HG02852 (cell line): ENCODE data around the gene TPD52L2.

ENCODE experiments used
- ATAC-seq: cut with Tn5 transposase; IDR thresholded peaks from one replicate; pipeline ENCODE4 v1.9.1; 2021; ENCODE audit warnings: mild to moderate bottlenecking, moderate library complexity; ENCODE audit not compliant: unreplicated experiment

Gene TPD52L2

DNA sequence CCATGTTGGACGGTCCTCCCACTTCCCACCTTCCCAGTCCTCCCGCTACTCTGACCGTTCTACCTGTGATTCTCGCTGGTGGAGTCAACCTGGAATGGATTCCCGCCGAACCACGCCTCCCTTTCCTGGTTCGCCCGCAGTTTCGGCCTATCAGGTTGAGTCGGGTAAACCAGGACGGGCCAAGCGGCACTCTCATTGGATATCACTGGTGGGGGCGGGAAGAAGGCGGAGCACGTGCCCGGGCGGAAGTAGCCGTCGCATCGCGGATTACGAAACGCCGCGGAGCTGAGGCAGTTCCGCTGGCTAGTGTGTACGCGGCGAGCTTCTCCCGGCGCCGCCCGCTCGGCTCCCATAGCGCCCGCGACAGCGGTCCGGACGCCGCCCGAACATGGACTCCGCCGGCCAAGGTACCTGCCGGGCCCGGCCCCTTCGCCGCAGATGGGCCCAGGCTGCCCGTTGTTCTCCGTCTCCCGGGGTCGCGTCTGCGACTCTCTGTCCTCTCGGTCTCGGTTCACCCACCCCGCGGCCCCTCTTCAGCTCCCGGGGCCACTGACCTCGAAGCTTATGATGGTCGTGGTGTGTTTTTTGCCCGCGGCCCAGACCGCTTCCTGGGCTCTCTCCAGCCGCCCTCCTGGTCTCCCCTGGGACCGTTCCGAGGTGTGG is at the start of gene TPD52L2:
TSS of gene TPD52L2 (plus strand) at position 293 of the 663 bp plus-strand sequence. CDS start at position 389, 96 bp downstream.
- peak; percentile 71 for ATAC-seq

DNA sequence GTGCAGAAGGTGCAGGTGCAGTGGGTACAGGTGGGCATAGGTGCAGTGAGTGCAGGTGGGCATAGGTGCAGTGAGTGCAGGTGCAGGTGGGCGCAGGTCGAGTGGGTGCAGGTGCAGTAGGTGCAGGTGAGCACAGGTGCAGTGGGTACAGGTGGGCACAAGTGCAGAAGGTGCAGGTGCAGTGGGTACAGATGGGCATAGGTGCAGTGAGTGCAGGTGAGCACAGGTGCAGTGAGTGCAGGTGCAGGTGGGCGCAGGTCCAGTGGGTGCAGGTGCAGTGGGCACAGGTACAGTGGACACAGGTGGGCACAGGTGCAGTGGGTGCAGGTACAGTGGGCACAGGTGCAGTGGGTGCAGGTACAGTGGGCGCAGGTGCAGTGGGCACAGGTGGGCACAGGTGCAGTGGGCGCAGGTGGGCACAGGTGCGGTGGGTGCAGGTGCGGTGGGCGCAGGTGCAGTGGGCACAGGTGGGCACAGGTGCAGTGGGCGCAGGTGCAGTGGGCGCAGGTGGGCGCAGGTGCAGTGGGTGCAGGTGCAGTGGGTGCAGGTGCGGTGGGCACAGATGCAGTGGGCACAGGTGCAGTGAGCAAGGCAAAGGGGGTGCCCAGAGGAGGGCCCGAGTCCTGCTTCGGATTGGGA is 49.3 kb upstream of the TPD52L2 start:
- no peak for ATAC-seq

DNA sequence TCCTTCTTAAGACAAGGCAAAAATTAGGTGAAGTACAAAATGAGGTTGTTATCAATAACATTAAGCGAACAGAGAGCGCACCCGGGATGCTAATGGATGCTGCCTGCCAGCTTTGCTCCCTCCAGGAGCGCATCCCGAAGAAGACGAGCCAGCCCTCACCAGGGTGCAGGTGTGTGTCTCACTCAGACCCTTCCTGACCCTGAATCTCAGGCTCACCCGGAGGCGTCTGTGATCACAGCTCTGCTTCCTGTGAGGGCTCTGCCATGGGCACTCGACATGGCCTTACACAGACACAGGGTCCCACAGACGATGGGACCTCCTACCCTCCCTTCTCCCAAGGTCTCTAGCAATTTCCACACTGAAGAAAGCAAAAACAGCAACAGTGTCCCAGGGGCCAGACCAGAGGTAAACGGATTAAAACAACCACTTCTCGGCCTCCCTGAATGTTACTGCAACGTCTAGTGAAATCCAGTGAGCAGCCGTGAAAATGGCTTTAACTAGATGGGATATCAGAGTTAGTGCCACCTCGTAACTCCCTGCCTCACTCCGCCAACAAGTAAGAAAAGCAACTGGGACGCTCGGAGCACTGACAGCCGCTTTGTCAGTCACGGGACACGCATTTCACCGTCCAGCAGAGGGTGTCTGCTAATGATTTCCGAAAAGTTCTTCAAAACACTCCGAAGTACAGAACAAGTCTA is 45.7 kb upstream of the TPD52L2 start:
- ATAC-seq: no peak

GRCh38 chr20:63821811-63822210 is 43.3 kb upstream of the TPD52L2 start:
- no peak for ATAC-seq

GRCh38 chr20:63822276-63822696 is 42.8 kb upstream of the TPD52L2 start:
- no peak for ATAC-seq

DNA sequence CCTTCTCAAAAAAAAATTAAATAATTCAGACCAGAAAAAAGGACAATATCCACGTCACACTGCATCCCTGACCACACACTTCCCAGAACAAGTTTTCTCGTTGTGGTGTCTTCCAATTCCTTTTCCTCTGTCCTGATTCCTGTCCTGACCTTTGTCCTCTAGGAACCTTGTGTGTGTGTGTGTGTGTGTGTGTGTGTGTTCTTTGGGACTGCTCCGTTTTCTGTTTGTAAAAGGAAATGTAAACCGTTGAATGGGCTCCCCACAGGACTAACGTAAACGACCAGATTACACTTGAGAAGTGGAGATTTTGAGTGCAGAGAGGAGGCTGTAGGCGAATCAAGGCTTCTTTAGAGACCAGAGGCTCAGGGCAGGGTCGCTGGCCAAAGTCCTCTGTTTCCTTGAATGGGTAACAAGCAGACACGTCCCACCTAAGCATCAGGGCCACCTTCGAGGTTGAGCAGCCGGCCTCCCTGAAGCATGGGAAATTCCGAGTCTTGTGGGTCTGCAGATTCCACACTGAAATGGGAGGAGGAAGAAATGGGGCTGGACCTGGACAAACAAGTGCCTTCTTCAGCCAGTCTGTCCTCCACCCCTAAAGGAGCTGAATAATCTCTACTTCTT is 41.3 kb upstream of the TPD52L2 start:
- ATAC-seq: no peak

DNA sequence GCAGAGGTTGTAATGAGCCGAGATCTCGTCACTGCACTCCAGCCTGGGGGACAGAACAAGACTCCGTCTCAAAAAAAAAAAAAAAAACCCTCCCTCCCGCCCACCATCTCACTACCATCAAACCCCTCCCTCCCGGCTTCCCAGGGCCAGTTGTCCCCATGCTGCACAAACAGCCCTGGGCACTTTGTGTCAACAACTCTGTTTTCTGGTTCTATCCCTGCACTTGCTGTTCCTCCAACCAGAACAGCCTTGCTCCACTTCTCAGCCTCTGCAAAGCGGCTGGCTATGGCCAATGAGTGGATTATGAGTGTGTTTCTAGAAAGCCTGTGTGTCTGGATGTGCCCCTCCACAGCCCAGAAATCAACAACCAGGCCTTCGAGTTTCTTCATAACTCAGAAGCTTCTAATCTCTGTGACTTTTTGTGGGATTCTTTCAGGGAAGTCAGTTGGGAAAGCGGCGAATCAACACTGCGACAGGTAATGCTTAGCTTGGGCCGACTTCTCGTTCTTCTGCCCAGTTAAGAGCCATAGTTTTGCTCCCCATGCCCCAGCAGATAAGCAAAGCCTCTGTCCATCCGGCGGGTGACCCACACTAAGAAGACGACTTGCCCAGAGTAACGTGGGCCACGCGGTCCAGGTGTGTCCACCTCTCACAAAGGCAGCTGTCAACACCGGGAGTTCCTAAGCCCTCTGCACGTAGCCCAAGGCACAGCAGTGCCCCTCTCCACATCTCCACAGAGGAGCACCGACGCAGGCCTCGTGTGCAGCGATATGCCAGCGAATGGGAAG is 39.5 kb upstream of the TPD52L2 start:
- no peak for ATAC-seq

DNA sequence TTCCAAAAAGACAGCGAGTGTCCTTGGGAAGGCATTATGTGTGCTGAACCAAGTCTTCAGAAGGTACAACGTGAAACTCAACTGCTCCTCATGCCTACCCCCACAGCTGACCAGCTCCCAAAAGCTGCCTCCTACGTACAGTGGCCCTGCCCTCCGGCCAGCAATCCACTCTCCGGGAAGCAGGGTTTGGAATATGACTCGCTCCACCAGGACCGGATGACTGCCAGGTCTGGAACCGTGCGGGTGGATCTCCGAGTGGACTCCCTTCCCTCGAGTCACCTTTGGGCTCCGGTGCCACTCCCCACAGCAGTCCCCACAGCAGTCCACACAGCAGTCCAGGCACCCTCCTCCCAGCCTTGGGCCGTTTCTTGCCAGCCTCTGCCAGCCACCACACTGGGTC is 38.3 kb upstream of the TPD52L2 start:
- no peak for ATAC-seq

DNA sequence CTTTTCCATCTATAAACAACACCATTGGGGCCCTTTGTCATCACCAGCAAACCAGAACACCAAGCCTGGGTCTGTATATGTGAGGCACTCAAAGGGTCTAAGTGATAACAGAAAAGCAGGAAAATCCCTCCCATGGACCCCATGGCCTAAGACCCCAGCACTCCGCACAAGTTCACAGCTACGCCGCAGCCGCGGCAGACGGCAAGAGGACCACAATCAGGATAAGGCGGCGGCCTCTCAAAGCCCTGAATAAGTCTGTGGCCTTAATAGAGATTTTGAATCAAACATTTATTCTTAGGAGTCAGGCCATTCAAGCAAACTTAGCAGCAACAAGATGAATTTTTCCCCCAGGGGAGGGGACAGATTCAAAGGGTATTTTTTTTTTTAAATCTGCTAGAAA is 36.9 kb upstream of the TPD52L2 start:
- ATAC-seq: no peak

GRCh38 chr20:63828545-63828944 is 36.5 kb upstream of the TPD52L2 start:
- ATAC-seq: no peak

DNA sequence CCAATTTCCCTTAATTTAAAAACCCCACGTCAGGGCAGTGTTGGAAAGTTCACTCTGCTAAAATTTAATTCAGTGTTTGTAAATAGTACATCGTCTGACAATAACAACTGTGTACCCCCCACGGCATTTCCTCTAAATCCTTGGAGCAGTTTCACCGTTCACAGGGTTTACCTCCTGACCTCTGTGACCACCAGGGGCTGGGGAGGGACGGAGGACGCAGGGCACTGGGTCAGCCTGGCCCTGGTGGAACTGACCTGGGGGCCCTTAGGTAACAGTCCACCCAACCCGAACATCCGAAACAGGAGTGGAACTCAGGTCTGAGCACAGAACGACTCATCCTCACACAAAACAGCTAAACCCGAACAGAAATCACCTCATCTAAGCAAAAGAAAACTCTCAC is 36.1 kb upstream of the TPD52L2 start:
- no peak for ATAC-seq

DNA sequence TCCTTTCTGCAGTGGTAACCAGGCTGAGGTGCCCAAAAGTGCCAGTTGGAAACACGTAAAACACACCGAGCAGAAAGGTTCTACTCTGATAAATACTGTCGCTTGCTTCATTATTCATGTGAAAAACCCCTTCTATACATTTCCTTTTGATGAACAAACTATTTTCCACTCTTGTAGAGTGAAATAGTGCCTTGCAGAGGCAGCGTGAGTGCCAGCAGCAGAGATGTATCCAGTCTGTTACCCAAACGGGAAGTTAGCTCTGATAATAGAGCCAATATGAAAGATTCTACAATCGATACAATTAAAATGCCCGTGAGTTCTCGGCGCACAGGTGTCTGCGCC is 35.5 kb upstream of the TPD52L2 start:
- no peak for ATAC-seq

GRCh38 chr20:63829945-63830835 is 34.9 kb upstream of the TPD52L2 start:
- ATAC-seq: no peak

DNA sequence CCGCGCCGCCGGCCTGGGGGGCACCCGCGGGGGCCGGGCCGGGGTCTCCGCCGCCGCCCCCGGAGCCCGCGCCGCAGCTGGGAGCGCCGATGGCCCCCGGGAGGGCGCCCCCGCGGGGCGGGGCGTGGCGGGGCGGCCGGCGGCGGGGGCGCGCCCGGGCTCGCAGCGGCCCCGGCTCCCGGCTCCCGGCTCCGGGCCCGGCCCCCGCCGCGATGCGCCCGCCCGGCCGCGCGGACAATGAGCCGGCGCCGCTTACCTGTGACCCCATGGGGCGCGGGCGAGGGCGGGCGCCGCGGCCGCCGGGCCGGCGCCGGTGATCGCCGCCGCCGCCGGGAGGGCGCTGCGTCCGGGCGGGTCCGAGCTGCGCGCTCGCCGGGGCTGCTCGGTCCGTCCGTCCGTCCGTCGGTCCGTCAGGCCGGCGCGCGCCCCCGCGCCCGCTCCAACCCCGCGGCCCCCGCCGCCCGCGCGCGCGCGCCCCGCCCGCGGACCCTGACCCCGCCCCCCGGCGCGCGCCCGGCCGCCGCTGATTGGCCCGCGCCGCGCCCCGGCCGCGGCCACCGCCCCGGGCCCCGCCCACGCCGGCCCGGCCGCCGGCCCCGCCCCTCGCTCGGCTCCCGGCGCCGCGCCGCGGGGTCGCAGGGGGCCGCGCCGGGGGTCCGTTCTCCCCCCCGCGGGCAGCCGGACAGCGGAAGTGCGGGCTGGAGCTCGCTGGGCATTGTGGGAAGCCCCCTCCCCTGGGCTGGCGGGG is 34.1 kb upstream of the TPD52L2 start, which contains the start of gene ZBTB46:
TSS of gene ZBTB46 (minus strand) at position 424 of the 748 bp plus-strand sequence. CDS start 40,507 bp downstream, outside the sequence.
- ATAC-seq: no peak

GRCh38 chr20:63831646-63831992 is 33.5 kb upstream of the TPD52L2 start:
- no peak for ATAC-seq

GRCh38 chr20:63831993-63832686 is 32.9 kb upstream of the TPD52L2 start:
- ATAC-seq: no peak

- no peak for ATAC-seq
Observed at GRCh38 chr20:63833776-63834490, 31.1 kb upstream of the TPD52L2 start.

GRCh38 chr20:63834491-63834880 is 30.6 kb upstream of the TPD52L2 start:
- no peak for ATAC-seq
